Smooth muscle cell (in vitro differentiated cells): Measurements from ENCODE around the gene FLRT1. TPM values are rescaled to one million over a fixed set of nuclear protein-coding genes. Genes with fewer than 3 reads are reported as not detected.
A peak's percentile ranks its signal among the peaks of the same experiment; 100 is the strongest.

Experiments used
- DNase-seq: peaks from one replicate; lab custom pipeline; 2025; ENCODE audit not compliant: unreplicated experiment; lab: John Stamatoyannopoulos, UW
- H2AFZ ChIP-seq: fragments of 200-600 bp; sonication (generic); 2 replicates; pipeline ENCODE4 v1.6.0; 2016; ENCODE audit warnings: antibody characterized with exemption, low read depth, mild to moderate bottlenecking
- H3F3A ChIP-seq: fragments of 200-600 bp; sonication (generic); 2 replicates; pipeline ENCODE4 v1.6.0; 2017; ENCODE audit warnings: antibody characterized with exemption, low read depth
- H3K27ac ChIP-seq: fragments of 200-600 bp; sonication (generic); 2 replicates; pipeline ENCODE4 v1.5.1; 2016; ENCODE audit warnings: low read depth, mild to moderate bottlenecking
- H3K27me3 ChIP-seq: fragments of 200-600 bp; sonication (generic); 2 replicates; pipeline ENCODE4 v1.6.1; 2016; ENCODE audit warnings: low read depth, mild to moderate bottlenecking
- H3K36me3 ChIP-seq: fragments of 200-600 bp; sonication (generic); 2 replicates; pipeline ENCODE4 v1.5.1; 2016; ENCODE audit warnings: low read depth
- H3K4me1 ChIP-seq: fragments of 200-600 bp; sonication (generic); 2 replicates; pipeline ENCODE4 v1.5.1; 2016; ENCODE audit warnings: low read depth
- H3K4me2 ChIP-seq: fragments of 200-600 bp; sonication (generic); 2 replicates; pipeline ENCODE4 v1.6.0; 2016; ENCODE audit warnings: mild to moderate bottlenecking
- H3K4me3 ChIP-seq: fragments of 200-600 bp; sonication (generic); 2 replicates; pipeline ENCODE4 v1.5.1; 2016; ENCODE audit warnings: mild to moderate bottlenecking
- H3K79me2 ChIP-seq: fragments of 200-600 bp; sonication (generic); 2 replicates; pipeline ENCODE4 v1.6.0; 2016; ENCODE audit warnings: low read depth, mild to moderate bottlenecking
- H3K9ac ChIP-seq: fragments of 200-600 bp; sonication (generic); 2 replicates; pipeline ENCODE4 v1.6.0; 2016; ENCODE audit warnings: low read depth
- H3K9me3 ChIP-seq: fragments of 200-600 bp; sonication (generic); replicated peaks from 2 replicates; pipeline ENCODE4 v1.5.1; 2016; ENCODE audit warnings: low read depth
- H4K20me1 ChIP-seq: fragments of 200-600 bp; sonication (generic); 2 replicates; pipeline ENCODE4 v1.6.0; 2016; ENCODE audit warnings: low read depth
- WGBS: methylation state at CpG from one replicate; pipeline ENCODE4 v1.1.7; 2016; ENCODE audit warnings: low lambda C conversion rate; 5-methylcytosine and 5-hydroxymethylcytosine counted together
- polyA plus RNA-seq: library from polyadenylated mRNA; unstranded; fragments of >200 nt; fragmentation: Nextera tagmentation; extraction: Ambion mirVana; gene quantifications from 2 replicates; pipeline ENCODE4 v1.2.1, GENCODE V29; 2016
- total RNA-seq: library from RNA; depleted of rRNA; stranded (reverse); fragments of >200 nt; gene quantifications from 2 replicates; pipeline ENCODE4 v1.2.3, GENCODE V29; 2014
- TF ChIP-seq, protein P1 (sequence below): fragments of 200-600 bp; sonication (generic); IDR thresholded peaks from 2 replicates; pipeline ENCODE4 v1.5.1; 2017; ENCODE audit warnings: borderline replicate concordance, mild to moderate bottlenecking, antibody characterized with exemption; ENCODE audit not compliant: insufficient read depth, poor library complexity, severe bottlenecking

FLRT1 gene
- total and polyA plus RNA-seq, 2 experiments from 2014 or later = 0.26 to 0.76 TPM

DNA sequence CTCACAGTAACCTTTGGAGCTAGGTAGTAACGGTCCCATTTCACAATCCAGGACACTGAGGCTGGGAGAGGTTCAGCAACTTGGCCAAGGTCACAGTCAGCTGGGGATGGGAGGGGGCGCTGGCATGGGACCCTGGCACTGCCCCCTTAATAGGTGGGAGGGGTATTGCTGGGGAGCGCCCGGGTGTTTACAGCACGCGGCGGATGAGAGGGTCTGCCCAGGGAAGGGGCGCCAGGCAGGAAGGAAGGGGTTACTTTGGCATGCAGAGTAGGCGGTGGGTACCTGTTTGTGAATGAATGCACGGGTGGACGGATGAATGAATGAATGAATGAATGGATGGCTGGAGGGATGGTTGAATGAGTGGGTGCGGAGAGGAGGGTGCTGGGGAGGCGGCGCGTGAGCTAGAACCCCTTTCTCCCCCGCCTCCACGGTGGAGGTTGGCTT, 628 bp upstream of the FLRT1 start:
- Histone ChIP-seq H3K4me3 (no peak overlapping the region), H3K27me3 (peaks cover 62% of the 10 kb centered on the region)

GRCh38 chr11:64036087-64037026, 626 bp downstream of the FLRT1 start:
- H4K20me1 ChIP-seq = peaks cover 63% of the 10 kb centered on the region
- DNase-seq = peak; percentile 17
- no peaks in the 10 kb centered on the region for H3K36me3 ChIP-seq
- no peaks in the 10 kb centered on the region for H3F3A ChIP-seq
- peak overlapping the region; percentile 97 for H3K4me2 ChIP-seq
- no peaks in the 10 kb centered on the region for H3K9me3 ChIP-seq
- no peak overlapping the region for H3K9ac ChIP-seq
- H3K27me3 ChIP-seq = peaks cover 64% of the 10 kb centered on the region
- H3K79me2 ChIP-seq = no peaks in the 10 kb centered on the region
- no peak overlapping the region for H3K27ac ChIP-seq
- TF ChIP-seq, protein P1, sequence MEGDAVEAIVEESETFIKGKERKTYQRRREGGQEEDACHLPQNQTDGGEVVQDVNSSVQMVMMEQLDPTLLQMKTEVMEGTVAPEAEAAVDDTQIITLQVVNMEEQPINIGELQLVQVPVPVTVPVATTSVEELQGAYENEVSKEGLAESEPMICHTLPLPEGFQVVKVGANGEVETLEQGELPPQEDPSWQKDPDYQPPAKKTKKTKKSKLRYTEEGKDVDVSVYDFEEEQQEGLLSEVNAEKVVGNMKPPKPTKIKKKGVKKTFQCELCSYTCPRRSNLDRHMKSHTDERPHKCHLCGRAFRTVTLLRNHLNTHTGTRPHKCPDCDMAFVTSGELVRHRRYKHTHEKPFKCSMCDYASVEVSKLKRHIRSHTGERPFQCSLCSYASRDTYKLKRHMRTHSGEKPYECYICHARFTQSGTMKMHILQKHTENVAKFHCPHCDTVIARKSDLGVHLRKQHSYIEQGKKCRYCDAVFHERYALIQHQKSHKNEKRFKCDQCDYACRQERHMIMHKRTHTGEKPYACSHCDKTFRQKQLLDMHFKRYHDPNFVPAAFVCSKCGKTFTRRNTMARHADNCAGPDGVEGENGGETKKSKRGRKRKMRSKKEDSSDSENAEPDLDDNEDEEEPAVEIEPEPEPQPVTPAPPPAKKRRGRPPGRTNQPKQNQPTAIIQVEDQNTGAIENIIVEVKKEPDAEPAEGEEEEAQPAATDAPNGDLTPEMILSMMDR = no peak
- H2AFZ ChIP-seq = no peak overlapping the region
- H3K4me1 ChIP-seq = peaks cover 17% of the 10 kb centered on the region
- peak overlapping the region; percentile 56 for H3K4me3 ChIP-seq
- 3% methylated on average over 51 of the region's 85 CpGs for WGBS

More for the DNA sequence above, 628 bp upstream of the FLRT1 start:
- peak overlapping the region; percentile 72 for H3K4me2 ChIP-seq
- H3K9ac ChIP-seq = no peak overlapping the region
- H3F3A ChIP-seq = no peaks in the 10 kb centered on the region
- TF ChIP-seq, protein P1 = no peak
- H2AFZ ChIP-seq = no peak overlapping the region
- H3K27ac ChIP-seq = no peak overlapping the region
- no peaks in the 10 kb centered on the region for H3K79me2 ChIP-seq
- peaks cover 61% of the 10 kb centered on the region for H4K20me1 ChIP-seq
- peaks cover 14% of the 10 kb centered on the region for H3K4me1 ChIP-seq
- no peaks in the 10 kb centered on the region for H3K9me3 ChIP-seq
- no peaks in the 10 kb centered on the region for H3K36me3 ChIP-seq
- no peak for DNase-seq
- 51% methylated on average over 11 of the region's 17 CpGs for WGBS

- Histone ChIP-seq H2AFZ (no peak overlapping the region), H3K27me3 (peaks cover 64% of the 10 kb centered on the region), H3F3A (no peaks in the 10 kb centered on the region), H3K4me2 (peak overlapping the region; percentile 97), H3K27ac (no peak overlapping the region), H3K36me3 (no peaks in the 10 kb centered on the region), H3K79me2 (no peaks in the 10 kb centered on the region), H4K20me1 (peaks cover 63% of the 10 kb centered on the region), H3K4me1 (peaks cover 20% of the 10 kb centered on the region), H3K4me3 (no peak overlapping the region), H3K9ac (no peak overlapping the region), H3K9me3 (no peaks in the 10 kb centered on the region)
- TF ChIP-seq, protein P1 = no peak
- DNase-seq = no peak
- WGBS = 37% methylated on average over 23 of the region's 23 CpGs
Observed at GRCh38 chr11:64037027-64037634, 1.4 kb downstream of the FLRT1 start.
